HL-60 (cell line): Measurements from ENCODE around the gene CCR1.
A peak's percentile ranks its signal among the peaks of the same experiment; 100 is the strongest.

Source experiments
- DNase-seq, 2 experiments: peaks; one replicate each; pipeline ENCODE4 v3.0.0-alpha.2; 2010 to 2020; ENCODE audit warnings: low read depth in 1 of 2, low spot score in 1 of 2
- H3K27ac ChIP-seq: fragments of 250-450 bp; sonication (Bioruptor Pico); replicated peaks from 2 replicates; pipeline ENCODE4 v1.5.1; 2020; ENCODE audit warnings: mild to moderate bottlenecking, moderate library complexity
- H3K27me3 ChIP-seq: fragments of 250-450 bp; sonication (Bioruptor Pico); 2 replicates; pipeline ENCODE4 v1.5.1; 2021; ENCODE audit warnings: mild to moderate bottlenecking, moderate library complexity; ENCODE audit not compliant: insufficient read depth, poor library complexity, severe bottlenecking
- H3K4me3 ChIP-seq: replicated peaks from 2 replicates; pipeline ENCODE4 v1.5.1; 2011; ENCODE audit warnings: mild to moderate bottlenecking, control low read depth, low read length; ENCODE audit not compliant: insufficient read depth
- CTCF ChIP-seq: IDR thresholded peaks from one replicate; pipeline ENCODE4 v1.5.1; 2011; ENCODE audit warnings: low read length, control low read depth, inconsistent platforms; ENCODE audit not compliant: insufficient read depth
- GABPA ChIP-seq: IDR thresholded peaks from 2 replicates; pipeline ENCODE4 v1.6.1; 2012; ENCODE audit warnings: low read depth
- POLR2AphosphoS5 ChIP-seq: IDR thresholded peaks from 2 replicates; pipeline ENCODE4 v1.6.1; 2012; ENCODE audit warnings: low read depth
- REST ChIP-seq: IDR thresholded peaks from 2 replicates; pipeline ENCODE4 v1.6.1; 2012; ENCODE audit warnings: low read depth; ENCODE audit not compliant: insufficient replicate concordance
- SPI1 ChIP-seq: IDR thresholded peaks from 2 replicates; pipeline ENCODE4 v1.6.1; 2012; ENCODE audit warnings: low read depth, mild to moderate bottlenecking, borderline replicate concordance

CCR1 gene

GRCh38 chr3:46222435-46223161 lies 14.5 kb upstream of the CCR1 start:
- DNase-seq, result peak; percentile 78 to 85
- no peak overlapping the region for H3K4me3 ChIP-seq
- H3K27ac ChIP-seq, result peak overlapping the region; percentile 81
- TF ChIP-seq SPI1 (peak; percentile 98), CTCF (no peak), POLR2AphosphoS5 (peak; percentile 41; the same call in 1 of the 2 replicates), GABPA (no peak), REST (no peak)
- H3K27me3 ChIP-seq, result no peaks in the 10 kb centered on the region

- no peak overlapping the region for H3K4me3 ChIP-seq
- H3K27me3 ChIP-seq, result no peaks in the 10 kb centered on the region
- peak overlapping the region; percentile 81 for H3K27ac ChIP-seq
- DNase-seq, result no peak
- TF ChIP-seq POLR2AphosphoS5 (no peak), CTCF (no peak), GABPA (no peak), SPI1 (no peak), REST (no peak)
Measured at GRCh38 chr3:46221938-46222337, 13.8 kb upstream of the CCR1 start.

GRCh38 chr3:46221391-46221790 lies 13.3 kb upstream of the CCR1 start:
- no peaks in the 10 kb centered on the region for H3K27me3 ChIP-seq
- peak in 1 of 2 experiments; percentile 70 for DNase-seq
- peak overlapping the region; percentile 81 for H3K27ac ChIP-seq
- TF ChIP-seq SPI1 (peak; percentile 99), GABPA (no peak)
- no peak overlapping the region for H3K4me3 ChIP-seq

GRCh38 chr3:46218196-46218709 lies 10.1 kb upstream of the CCR1 start:
- no peaks in the 10 kb centered on the region for H3K27me3 ChIP-seq
- no peak overlapping the region for H3K4me3 ChIP-seq
- no peak for DNase-seq
- no peak overlapping the region for H3K27ac ChIP-seq
- no peak for TF ChIP-seq REST
- no peak for TF ChIP-seq CTCF
- TF ChIP-seq GABPA, result no peak
- TF ChIP-seq SPI1, result no peak
- TF ChIP-seq POLR2AphosphoS5, result no peak
